Astrocyte of the cerebellum (primary cell): ENCODE data around the gene ARHGEF12.

Experiments
- DNase-seq: peaks from one replicate; pipeline ENCODE4 v3.0.0-alpha.2; 2011; ENCODE audit warnings: low read depth
- H3K4me3 ChIP-seq: 2 replicates; pipeline ENCODE4 v1.5.1; 2011; ENCODE audit warnings: mild to moderate bottlenecking, low read depth, low read length, moderate library complexity
- in situ Hi-C: cut with HindIII; loops from 2 replicates; pipeline ENCODE4 v1.10.0; 2017; ENCODE audit warnings: low sequenced_read_pairs
- TF ChIP-seq, protein P1 (sequence below): IDR thresholded peaks from 2 replicates; pipeline ENCODE4 v1.5.1; 2012; ENCODE audit warnings: low read length, low read depth, moderate library complexity, mild to moderate bottlenecking; ENCODE audit errors: missing control alignments

Gene ARHGEF12

GRCh38 chr11:120316880-120317688, 19.1 kb upstream of the ARHGEF12 start:
- TF ChIP-seq, protein P1, sequence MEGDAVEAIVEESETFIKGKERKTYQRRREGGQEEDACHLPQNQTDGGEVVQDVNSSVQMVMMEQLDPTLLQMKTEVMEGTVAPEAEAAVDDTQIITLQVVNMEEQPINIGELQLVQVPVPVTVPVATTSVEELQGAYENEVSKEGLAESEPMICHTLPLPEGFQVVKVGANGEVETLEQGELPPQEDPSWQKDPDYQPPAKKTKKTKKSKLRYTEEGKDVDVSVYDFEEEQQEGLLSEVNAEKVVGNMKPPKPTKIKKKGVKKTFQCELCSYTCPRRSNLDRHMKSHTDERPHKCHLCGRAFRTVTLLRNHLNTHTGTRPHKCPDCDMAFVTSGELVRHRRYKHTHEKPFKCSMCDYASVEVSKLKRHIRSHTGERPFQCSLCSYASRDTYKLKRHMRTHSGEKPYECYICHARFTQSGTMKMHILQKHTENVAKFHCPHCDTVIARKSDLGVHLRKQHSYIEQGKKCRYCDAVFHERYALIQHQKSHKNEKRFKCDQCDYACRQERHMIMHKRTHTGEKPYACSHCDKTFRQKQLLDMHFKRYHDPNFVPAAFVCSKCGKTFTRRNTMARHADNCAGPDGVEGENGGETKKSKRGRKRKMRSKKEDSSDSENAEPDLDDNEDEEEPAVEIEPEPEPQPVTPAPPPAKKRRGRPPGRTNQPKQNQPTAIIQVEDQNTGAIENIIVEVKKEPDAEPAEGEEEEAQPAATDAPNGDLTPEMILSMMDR = no peak
- DNase-seq = no peak
- in situ Hi-C loops = no loop called here
- no peak overlapping the region for H3K4me3 ChIP-seq

DNA sequence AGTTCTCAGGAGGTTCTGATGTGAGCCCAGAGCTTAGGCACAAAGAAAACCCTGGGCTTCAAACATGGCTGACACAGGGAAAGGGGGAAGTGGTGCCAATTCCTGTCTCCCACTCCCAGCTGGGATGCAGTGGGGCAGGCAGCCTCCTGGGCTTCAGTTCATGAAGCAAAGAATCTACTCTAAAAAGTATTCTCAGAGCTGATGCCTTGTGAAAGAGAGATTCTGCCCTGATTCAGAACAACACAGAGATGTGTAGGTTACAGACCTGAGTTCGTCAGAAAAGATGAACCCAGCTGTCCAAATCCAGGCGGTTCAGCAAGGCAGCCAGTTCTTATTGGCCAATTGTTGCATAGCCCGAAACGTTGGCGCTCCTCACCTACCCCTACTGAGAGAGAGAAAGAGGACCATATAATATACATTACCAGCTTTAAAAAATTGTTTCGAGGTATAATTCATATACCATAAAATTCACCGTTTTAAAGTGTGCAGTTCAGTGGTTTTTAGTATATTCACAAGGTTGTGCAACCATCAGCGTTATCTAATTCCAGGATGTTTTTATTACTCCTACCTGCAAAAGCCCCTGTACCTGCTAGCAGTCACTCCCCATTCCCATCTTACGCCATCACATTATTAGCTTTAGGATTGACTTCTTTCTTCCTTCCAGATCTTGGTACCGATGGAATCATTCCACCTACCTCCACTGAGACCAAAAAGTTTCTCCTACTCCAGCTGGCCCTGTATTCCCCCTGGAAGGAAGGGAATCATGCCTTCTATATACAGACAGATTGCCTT, 18.3 kb upstream of the ARHGEF12 start:
- in situ Hi-C loops = no loop called here
- TF ChIP-seq, protein P1 = no peak
- no peak overlapping the region for H3K4me3 ChIP-seq

DNA sequence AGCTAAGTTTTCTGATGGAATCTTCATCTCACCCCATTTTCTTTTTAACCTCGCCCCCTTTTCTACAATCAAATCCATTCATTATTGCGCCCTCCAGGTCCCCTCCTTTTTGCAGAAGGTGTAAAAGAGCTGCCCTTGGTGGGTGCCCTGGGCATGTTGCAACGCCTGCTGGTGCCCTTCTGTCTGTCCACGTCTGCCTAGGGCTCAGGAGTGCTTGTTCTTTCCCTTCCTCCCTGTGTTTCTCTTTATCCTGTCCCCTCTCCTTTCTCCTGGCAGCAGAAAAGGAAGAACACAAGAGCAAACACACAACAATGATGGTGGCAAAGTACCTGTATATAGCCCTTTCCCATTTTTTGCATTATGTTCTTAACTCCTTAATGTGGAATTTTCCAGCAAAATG, 17.3 kb upstream of the ARHGEF12 start:
- TF ChIP-seq, protein P1 = no peak
- DNase-seq = no peak
- in situ Hi-C loops = no loop called here
- no peak overlapping the region for H3K4me3 ChIP-seq

More for the DNA sequence above, 18.3 kb upstream of the ARHGEF12 start:
- DNase-seq = no peak

GRCh38 chr11:120324932-120325810, 11.0 kb upstream of the ARHGEF12 start, which contains the start of gene TLCD5:
TSS of gene TLCD5 (plus strand) at chr11:120325299. CDS start at chr11:120327442, 2,143 bp downstream.
- in situ Hi-C loops = no loop called here
- no peak for DNase-seq
- TF ChIP-seq, protein P1 = no peak
- peak within 1 kb of the TSS; percentile 54 for H3K4me3 ChIP-seq

DNA sequence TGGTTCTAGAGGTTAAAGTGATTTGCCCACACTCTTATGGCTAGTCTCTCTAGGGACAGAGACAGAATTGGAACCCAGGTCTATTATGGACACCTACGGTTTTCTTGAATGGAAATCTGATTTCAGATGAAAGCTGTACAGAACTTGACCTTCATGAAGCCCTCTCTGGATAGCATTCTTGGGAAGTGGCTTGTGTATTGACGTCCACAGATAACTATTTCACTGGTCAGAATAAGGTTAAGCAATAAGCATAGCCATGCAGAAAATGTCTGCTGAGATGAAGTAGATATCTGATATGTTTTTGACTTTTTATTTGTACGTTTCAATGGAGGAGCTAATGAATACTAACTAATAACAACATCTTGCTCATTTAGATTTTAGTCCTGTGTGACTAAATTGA, 10.0 kb upstream of the ARHGEF12 start:
- TF ChIP-seq, protein P1 = no peak
- peak overlapping the region; percentile 54 for H3K4me3 ChIP-seq
- DNase-seq = no peak
- in situ Hi-C loops = no loop called here

- no peak for DNase-seq
- no peak overlapping the region for H3K4me3 ChIP-seq
- TF ChIP-seq, protein P1 = no peak
- in situ Hi-C loops = no loop called here
These were observed 9.3 kb upstream of the ARHGEF12 start for GRCh38 chr11:120326845-120327281.
